HL-60 (cell line): Measurements from ENCODE around the gene OTOP3.

ENCODE experiments used
- DNase-seq, 2 experiments: peaks; one replicate each; pipeline ENCODE4 v3.0.0-alpha.2; 2010 to 2020; ENCODE audit warnings: low read depth in 1 of 2, low spot score in 1 of 2
- H3K27ac ChIP-seq: fragments of 250-450 bp; sonication (Bioruptor Pico); replicated peaks from 2 replicates; pipeline ENCODE4 v1.5.1; 2020; ENCODE audit warnings: mild to moderate bottlenecking, moderate library complexity
- H3K27me3 ChIP-seq: fragments of 250-450 bp; sonication (Bioruptor Pico); 2 replicates; pipeline ENCODE4 v1.5.1; 2021; ENCODE audit warnings: mild to moderate bottlenecking, moderate library complexity; ENCODE audit not compliant: insufficient read depth, poor library complexity, severe bottlenecking
- H3K4me3 ChIP-seq: replicated peaks from 2 replicates; pipeline ENCODE4 v1.5.1; 2011; ENCODE audit warnings: mild to moderate bottlenecking, control low read depth, low read length; ENCODE audit not compliant: insufficient read depth
- GABPA ChIP-seq: IDR thresholded peaks from 2 replicates; pipeline ENCODE4 v1.6.1; 2012; ENCODE audit warnings: low read depth
- POLR2AphosphoS5 ChIP-seq: IDR thresholded peaks from 2 replicates; pipeline ENCODE4 v1.6.1; 2012; ENCODE audit warnings: low read depth
- SPI1 ChIP-seq: IDR thresholded peaks from 2 replicates; pipeline ENCODE4 v1.6.1; 2012; ENCODE audit warnings: low read depth, mild to moderate bottlenecking, borderline replicate concordance
- TF ChIP-seq, protein P1 (sequence below): IDR thresholded peaks from 2 replicates; pipeline ENCODE4 v1.6.1; 2012; ENCODE audit warnings: low read depth; ENCODE audit not compliant: insufficient replicate concordance
- TF ChIP-seq, protein P2 (sequence below): IDR thresholded peaks from one replicate; pipeline ENCODE4 v1.5.1; 2011; ENCODE audit warnings: low read length, control low read depth, inconsistent platforms; ENCODE audit not compliant: insufficient read depth

Gene OTOP3

DNA sequence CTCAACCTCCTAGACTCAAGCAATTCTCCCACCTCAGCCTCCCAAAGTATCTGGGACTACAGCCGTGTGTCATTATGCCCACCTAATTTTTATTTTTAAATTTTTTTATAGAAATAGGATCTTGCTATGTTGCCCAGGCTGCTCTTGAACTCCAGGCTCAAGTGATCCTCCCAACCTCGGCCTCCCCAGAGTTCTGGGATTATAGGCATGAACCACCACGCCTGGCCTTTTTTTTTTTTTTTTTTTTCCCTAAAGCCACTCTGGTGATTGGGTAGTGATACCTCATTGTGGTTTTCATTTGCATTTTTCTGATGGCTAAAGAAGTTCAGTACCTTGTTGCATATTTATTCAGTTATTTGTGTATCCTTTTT lies 50.5 kb downstream of the OTOP3 start:
- TF ChIP-seq GABPA (no peak), POLR2AphosphoS5 (no peak), SPI1 (no peak)
- TF ChIP-seq, protein P1, sequence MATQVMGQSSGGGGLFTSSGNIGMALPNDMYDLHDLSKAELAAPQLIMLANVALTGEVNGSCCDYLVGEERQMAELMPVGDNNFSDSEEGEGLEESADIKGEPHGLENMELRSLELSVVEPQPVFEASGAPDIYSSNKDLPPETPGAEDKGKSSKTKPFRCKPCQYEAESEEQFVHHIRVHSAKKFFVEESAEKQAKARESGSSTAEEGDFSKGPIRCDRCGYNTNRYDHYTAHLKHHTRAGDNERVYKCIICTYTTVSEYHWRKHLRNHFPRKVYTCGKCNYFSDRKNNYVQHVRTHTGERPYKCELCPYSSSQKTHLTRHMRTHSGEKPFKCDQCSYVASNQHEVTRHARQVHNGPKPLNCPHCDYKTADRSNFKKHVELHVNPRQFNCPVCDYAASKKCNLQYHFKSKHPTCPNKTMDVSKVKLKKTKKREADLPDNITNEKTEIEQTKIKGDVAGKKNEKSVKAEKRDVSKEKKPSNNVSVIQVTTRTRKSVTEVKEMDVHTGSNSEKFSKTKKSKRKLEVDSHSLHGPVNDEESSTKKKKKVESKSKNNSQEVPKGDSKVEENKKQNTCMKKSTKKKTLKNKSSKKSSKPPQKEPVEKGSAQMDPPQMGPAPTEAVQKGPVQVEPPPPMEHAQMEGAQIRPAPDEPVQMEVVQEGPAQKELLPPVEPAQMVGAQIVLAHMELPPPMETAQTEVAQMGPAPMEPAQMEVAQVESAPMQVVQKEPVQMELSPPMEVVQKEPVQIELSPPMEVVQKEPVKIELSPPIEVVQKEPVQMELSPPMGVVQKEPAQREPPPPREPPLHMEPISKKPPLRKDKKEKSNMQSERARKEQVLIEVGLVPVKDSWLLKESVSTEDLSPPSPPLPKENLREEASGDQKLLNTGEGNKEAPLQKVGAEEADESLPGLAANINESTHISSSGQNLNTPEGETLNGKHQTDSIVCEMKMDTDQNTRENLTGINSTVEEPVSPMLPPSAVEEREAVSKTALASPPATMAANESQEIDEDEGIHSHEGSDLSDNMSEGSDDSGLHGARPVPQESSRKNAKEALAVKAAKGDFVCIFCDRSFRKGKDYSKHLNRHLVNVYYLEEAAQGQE, result no peak
- TF ChIP-seq, protein P2, sequence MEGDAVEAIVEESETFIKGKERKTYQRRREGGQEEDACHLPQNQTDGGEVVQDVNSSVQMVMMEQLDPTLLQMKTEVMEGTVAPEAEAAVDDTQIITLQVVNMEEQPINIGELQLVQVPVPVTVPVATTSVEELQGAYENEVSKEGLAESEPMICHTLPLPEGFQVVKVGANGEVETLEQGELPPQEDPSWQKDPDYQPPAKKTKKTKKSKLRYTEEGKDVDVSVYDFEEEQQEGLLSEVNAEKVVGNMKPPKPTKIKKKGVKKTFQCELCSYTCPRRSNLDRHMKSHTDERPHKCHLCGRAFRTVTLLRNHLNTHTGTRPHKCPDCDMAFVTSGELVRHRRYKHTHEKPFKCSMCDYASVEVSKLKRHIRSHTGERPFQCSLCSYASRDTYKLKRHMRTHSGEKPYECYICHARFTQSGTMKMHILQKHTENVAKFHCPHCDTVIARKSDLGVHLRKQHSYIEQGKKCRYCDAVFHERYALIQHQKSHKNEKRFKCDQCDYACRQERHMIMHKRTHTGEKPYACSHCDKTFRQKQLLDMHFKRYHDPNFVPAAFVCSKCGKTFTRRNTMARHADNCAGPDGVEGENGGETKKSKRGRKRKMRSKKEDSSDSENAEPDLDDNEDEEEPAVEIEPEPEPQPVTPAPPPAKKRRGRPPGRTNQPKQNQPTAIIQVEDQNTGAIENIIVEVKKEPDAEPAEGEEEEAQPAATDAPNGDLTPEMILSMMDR, result no peak
- DNase-seq, result no peak
- no peak overlapping the region for H3K4me3 ChIP-seq
- peak overlapping the region; percentile 74; the same call in 1 of the 2 replicates for H3K27ac ChIP-seq
- H3K27me3 ChIP-seq, result peaks cover under 1% of the 10 kb centered on the region

DNA sequence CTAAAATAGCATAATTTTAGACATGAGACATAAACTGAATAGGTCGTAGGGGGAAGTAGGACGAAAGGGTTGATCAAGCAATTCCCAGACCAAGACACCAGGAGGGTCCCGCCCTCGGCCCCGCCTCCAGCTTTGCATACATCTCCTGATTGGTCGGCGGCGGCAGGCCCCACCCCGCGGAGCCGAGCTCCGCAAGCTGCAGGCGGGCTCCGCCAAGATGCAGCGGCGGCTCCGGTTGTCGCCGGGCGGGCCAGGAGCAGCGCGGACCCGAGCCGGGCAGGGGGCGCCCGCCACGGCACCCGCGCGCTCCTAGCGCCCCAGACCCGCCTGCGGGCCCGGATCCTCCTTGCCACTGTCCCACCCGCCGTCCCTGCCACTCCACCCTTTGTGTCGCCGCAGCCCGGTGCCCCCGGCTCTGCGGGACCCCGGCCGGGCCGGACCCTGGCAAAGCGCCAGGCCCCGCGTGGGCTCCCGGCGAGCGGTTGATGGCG lies 51.8 kb downstream of the OTOP3 start, which contains the start of gene CDR2L:
Gene CDR2L (plus strand): TSS at position 215 of the 491 bp plus-strand sequence. CDS start 412 bp downstream, outside the sequence.
- DNase-seq, result peak; percentile 90 to 96
- peak within 1 kb of the TSS; percentile 74 for H3K27ac ChIP-seq
- H3K27me3 ChIP-seq, result no peaks in the 10 kb centered on the region
- peak within 1 kb of the TSS; percentile 66 for H3K4me3 ChIP-seq
- no peak for TF ChIP-seq POLR2AphosphoS5
- TF ChIP-seq GABPA, result no peak
- TF ChIP-seq, protein P1, result no peak
- TF ChIP-seq SPI1, result no peak
- TF ChIP-seq, protein P2, result no peak

DNA sequence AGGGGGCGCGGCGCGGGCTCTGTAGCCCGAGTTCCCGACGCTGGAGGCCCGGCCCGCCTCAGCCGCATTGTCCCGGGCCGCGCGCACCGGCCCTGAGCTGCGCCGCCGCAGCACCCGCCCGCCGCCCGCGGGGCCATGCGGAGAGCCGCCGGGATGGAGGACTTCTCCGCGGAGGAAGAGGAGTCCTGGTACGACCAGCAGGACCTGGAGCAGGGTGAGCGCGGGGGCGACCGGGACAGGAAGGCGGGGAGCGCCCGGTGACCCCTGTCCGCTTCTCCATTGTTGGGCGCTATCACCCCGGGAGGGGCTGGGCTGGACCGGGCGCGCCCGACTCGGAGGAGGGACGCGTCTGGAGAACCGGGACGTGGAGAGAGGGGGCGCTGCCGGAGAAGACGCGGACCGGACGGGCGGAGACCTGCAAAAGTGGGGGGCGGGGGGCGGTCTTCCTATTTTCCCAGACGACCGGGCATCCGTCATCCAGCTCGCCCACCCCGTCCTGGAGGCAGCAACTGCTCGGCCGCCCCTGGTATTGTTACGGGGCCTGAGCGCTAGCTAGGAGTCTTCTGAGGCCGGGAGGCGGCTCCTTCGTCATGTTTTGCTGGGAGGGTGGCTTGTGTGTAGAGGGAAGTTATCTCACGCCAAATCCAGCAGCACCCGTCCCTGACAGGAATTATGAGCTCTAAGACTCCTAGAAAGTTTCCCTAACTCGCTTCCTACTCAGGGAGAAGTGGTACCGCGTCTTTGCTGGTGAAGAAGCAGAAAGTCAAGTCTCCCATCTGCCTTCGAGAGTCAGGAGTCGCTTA lies 52.4 kb downstream of the OTOP3 start:
- Histone ChIP-seq H3K27me3 (no peaks in the 10 kb centered on the region), H3K4me3 (peak overlapping the region; percentile 66), H3K27ac (no peak overlapping the region)
- peak in 1 of 2 experiments; percentile 27 for DNase-seq
- TF ChIP-seq SPI1, result no peak
- no peak for TF ChIP-seq GABPA
- no peak for TF ChIP-seq POLR2AphosphoS5
- TF ChIP-seq, protein P1, result no peak
- TF ChIP-seq, protein P2, result no peak
